Suprapubic skin (tissue), 4 donors: ENCODE data around the gene CCS. TPM values are rescaled to one million over a fixed set of nuclear protein-coding genes. Genes with fewer than 3 reads are reported as not detected.
"Not testable (repeated sequence)": the region's sequence is repeated elsewhere in the genome, so short reads cannot be mapped to it uniquely, and the experiment has no call there.

ENCODE experiments used
- DNase-seq, 2 donors: peaks; one replicate each; pipeline ENCODE4 v3.0.0-alpha.2; 2019; ENCODE audit warnings: low spot score in 2 of 2
- H3K27ac ChIP-seq: fragments of 200-600 bp; sonication (generic); one replicate; pipeline ENCODE4 v1.5.1; 2019
- H3K27me3 ChIP-seq: fragments of 200-600 bp; sonication (generic); one replicate; pipeline ENCODE4 v1.5.1; 2019
- H3K36me3 ChIP-seq: fragments of 200-600 bp; sonication (generic); one replicate; pipeline ENCODE4 v1.5.1; 2019
- H3K4me1 ChIP-seq: fragments of 200-600 bp; sonication (generic); one replicate; pipeline ENCODE4 v1.5.1; 2019
- H3K4me3 ChIP-seq: fragments of 200-600 bp; sonication (generic); one replicate; pipeline ENCODE4 v1.5.1; 2019; ENCODE audit warnings: mild to moderate bottlenecking
- H3K9me3 ChIP-seq: fragments of 200-600 bp; sonication (generic); one replicate; pipeline ENCODE4 v1.5.1; 2019
- CTCF ChIP-seq, 2 donors: fragments of 200-600 bp in 1 of 2; fragments of 450-650 bp in 1 of 2; sonication (generic) in 1 of 2; IDR thresholded peaks; one replicate each; pipeline ENCODE4 v1.5.1; 2016 to 2019; ENCODE audit warnings: antibody characterized with exemption in 2 of 2, mild to moderate bottlenecking in 1 of 2, moderate library complexity in 1 of 2
- EP300 ChIP-seq: sonication (generic); formaldehyde crosslinking; IDR thresholded peaks from one replicate; pipeline ENCODE4 v1.6.1; 2017; ENCODE audit warnings: antibody characterized with exemption
- POLR2A ChIP-seq, 2 donors: fragments of 450-650 bp; IDR thresholded peaks; one replicate each; pipeline ENCODE4 v1.6.1; 2017; ENCODE audit warnings: antibody characterized with exemption in 2 of 2, mild to moderate bottlenecking in 2 of 2, moderate library complexity in 2 of 2
- POLR2AphosphoS5 ChIP-seq, 3 donors: sonication (generic); formaldehyde crosslinking; IDR thresholded peaks; one replicate each; pipeline ENCODE4 v1.6.1; 2017; ENCODE audit warnings: antibody characterized with exemption in 3 of 3
- WGBS: methylation state at CpG from one replicate; pipeline ENCODE4 v1.1.5; 2018; 5-methylcytosine and 5-hydroxymethylcytosine counted together
- total RNA-seq, 4 donors: library from RNA; depleted of rRNA; stranded (reverse); fragments of >200 nt; gene quantifications; one replicate each; pipeline ENCODE4 v1.1.0, GENCODE V29; 2016

The CCS gene
- total RNA-seq, 4 donors from 2014 or later, result 14.1 to 36.3 (median 20.2) TPM

- TF ChIP-seq EP300, result no peak
- TF ChIP-seq POLR2A (IDR thresholded peaks at IDR 0.05), result no peak
- no peaks in the 10 kb centered on the region for H3K27me3 ChIP-seq
- no peaks in the 10 kb centered on the region for H3K36me3 ChIP-seq
- peaks cover 6% of the 10 kb centered on the region for H3K4me1 ChIP-seq
- 80% methylated on average over 5 of the region's 5 CpGs for WGBS
- no peaks in the 10 kb centered on the region for H3K9me3 ChIP-seq
- DNase-seq, result no peak
- no peak overlapping the region for H3K4me3 ChIP-seq
- no peak overlapping the region for H3K27ac ChIP-seq
Observed at GRCh38 chr11:66580803-66581202, 12.2 kb upstream of the CCS start.

- Histone ChIP-seq H3K36me3 (no peaks in the 10 kb centered on the region), H3K4me1 (peaks cover 6% of the 10 kb centered on the region), H3K4me3 (no peak overlapping the region), H3K27me3 (no peaks in the 10 kb centered on the region), H3K9me3 (no peaks in the 10 kb centered on the region), H3K27ac (no peak overlapping the region)
- TF ChIP-seq POLR2A (IDR thresholded peaks at IDR 0.05), result no peak
- no peak for TF ChIP-seq CTCF (IDR thresholded peaks at IDR 0.05)
- TF ChIP-seq POLR2AphosphoS5 (IDR thresholded peaks at IDR 0.05), result no peak
- TF ChIP-seq EP300, result no peak
- WGBS, result 86% methylated on average over 3 of the region's 3 CpGs
- DNase-seq, result no peak
Observed at GRCh38 chr11:66581261-66581660, 11.7 kb upstream of the CCS start.

- DNase-seq, result not testable (repeated sequence)
- 80% methylated on average over 3 of the region's 3 CpGs for WGBS
Observed at GRCh38 chr11:66582565-66583147, 10.3 kb upstream of the CCS start.

GRCh38 chr11:66585447-66585846, 7.5 kb upstream of the CCS start:
- DNase-seq, H3K4me3 ChIP-seq, H3K27me3 ChIP-seq, H3K27ac ChIP-seq, H3K9me3 ChIP-seq, H3K4me1 ChIP-seq, H3K36me3 ChIP-seq: not testable (repeated sequence)
- WGBS, result 93% methylated on average over 1 of the region's 1 CpG

More at GRCh38 chr11:66582565-66583147, 10.3 kb upstream of the CCS start:
- H3K4me3 ChIP-seq, H3K27me3 ChIP-seq, H3K27ac ChIP-seq, H3K36me3 ChIP-seq, H3K9me3 ChIP-seq, H3K4me1 ChIP-seq: not testable (repeated sequence)

- H3K27me3 ChIP-seq, result no peaks in the 10 kb centered on the region
- no peaks in the 10 kb centered on the region for H3K9me3 ChIP-seq
- no peak overlapping the region for H3K4me3 ChIP-seq
- H3K27ac ChIP-seq, result no peak overlapping the region
- no peak for DNase-seq
- no peaks in the 10 kb centered on the region for H3K36me3 ChIP-seq
- no peak for TF ChIP-seq POLR2AphosphoS5 (IDR thresholded peaks at IDR 0.05)
- TF ChIP-seq POLR2A (IDR thresholded peaks at IDR 0.05), result no peak
- TF ChIP-seq EP300, result no peak
- TF ChIP-seq CTCF (IDR thresholded peaks at IDR 0.05), result no peak
- no peaks in the 10 kb centered on the region for H3K4me1 ChIP-seq
- WGBS, result 61% methylated on average over 2 of the region's 2 CpGs
Observed at GRCh38 chr11:66586136-66586535, 6.8 kb upstream of the CCS start.

GRCh38 chr11:66589315-66589714, 3.7 kb upstream of the CCS start:
- not testable (repeated sequence) for H3K27me3 ChIP-seq, H3K4me3 ChIP-seq, DNase-seq, H3K27ac ChIP-seq, H3K9me3 ChIP-seq, H3K36me3 ChIP-seq
- H3K4me1 ChIP-seq, result peaks cover 19% of the 10 kb centered on the region
- WGBS, result 80% methylated on average over 2 of the region's 2 CpGs

- DNase-seq, result no peak
- TF ChIP-seq POLR2AphosphoS5 (IDR thresholded peaks at IDR 0.05), result no peak
- H3K4me3 ChIP-seq, result no peak overlapping the region
- WGBS, result 88% methylated on average over 6 of the region's 7 CpGs
- H3K9me3 ChIP-seq, result no peaks in the 10 kb centered on the region
- H3K4me1 ChIP-seq, result peaks cover 27% of the 10 kb centered on the region
- H3K36me3 ChIP-seq, result no peaks in the 10 kb centered on the region
- no peak overlapping the region for H3K27ac ChIP-seq
- H3K27me3 ChIP-seq, result no peaks in the 10 kb centered on the region
Observed at GRCh38 chr11:66589996-66590675, 2.8 kb upstream of the CCS start.

- TF ChIP-seq CTCF (IDR thresholded peaks at IDR 0.05), result no peak
- TF ChIP-seq EP300, result no peak
- no peak for TF ChIP-seq POLR2AphosphoS5 (IDR thresholded peaks at IDR 0.05)
- no peak for TF ChIP-seq POLR2A (IDR thresholded peaks at IDR 0.05)
- no peak overlapping the region for H3K27ac ChIP-seq
- 79% methylated on average over 2 of the region's 2 CpGs for WGBS
- no peaks in the 10 kb centered on the region for H3K27me3 ChIP-seq
- no peaks in the 10 kb centered on the region for H3K9me3 ChIP-seq
- no peak overlapping the region for H3K4me3 ChIP-seq
- H3K36me3 ChIP-seq, result no peaks in the 10 kb centered on the region
- peaks cover 30% of the 10 kb centered on the region for H3K4me1 ChIP-seq
- DNase-seq, result no peak
Observed at GRCh38 chr11:66591175-66591574, 1.8 kb upstream of the CCS start.
